HG02884 (cell line): ENCODE results near the gene TLR9.
"Not testable (repeated sequence)": the region's sequence is repeated elsewhere in the genome, so short reads cannot be mapped to it uniquely, and the experiment has no call there.

ENCODE experiments used
- ATAC-seq: cut with Tn5 transposase; IDR thresholded peaks from one replicate; pipeline ENCODE4 v1.9.1; 2021; ENCODE audit warnings: mild to moderate bottlenecking, moderate library complexity; ENCODE audit not compliant: unreplicated experiment

Gene TLR9

DNA sequence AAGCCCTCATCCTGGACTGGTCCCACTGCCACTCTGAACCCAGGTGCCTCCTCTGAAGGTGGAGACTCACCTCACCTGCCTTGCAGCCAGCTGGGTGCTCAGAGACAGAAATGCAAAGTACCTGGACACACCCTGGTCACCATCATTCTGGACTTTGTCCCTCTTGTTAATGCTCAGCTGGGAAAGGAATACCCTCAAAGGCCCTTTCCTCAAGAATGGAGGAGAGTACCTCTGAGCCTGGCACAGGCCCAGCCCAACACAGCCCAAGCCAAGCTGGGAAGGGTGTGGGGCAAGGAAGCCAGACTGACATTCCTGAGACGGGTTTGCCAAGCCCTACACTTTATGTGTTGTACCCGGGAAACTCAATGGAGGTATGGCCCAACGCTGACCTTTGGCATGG, 28.5 kb downstream of the TLR9 start:
- ATAC-seq: no peak

DNA sequence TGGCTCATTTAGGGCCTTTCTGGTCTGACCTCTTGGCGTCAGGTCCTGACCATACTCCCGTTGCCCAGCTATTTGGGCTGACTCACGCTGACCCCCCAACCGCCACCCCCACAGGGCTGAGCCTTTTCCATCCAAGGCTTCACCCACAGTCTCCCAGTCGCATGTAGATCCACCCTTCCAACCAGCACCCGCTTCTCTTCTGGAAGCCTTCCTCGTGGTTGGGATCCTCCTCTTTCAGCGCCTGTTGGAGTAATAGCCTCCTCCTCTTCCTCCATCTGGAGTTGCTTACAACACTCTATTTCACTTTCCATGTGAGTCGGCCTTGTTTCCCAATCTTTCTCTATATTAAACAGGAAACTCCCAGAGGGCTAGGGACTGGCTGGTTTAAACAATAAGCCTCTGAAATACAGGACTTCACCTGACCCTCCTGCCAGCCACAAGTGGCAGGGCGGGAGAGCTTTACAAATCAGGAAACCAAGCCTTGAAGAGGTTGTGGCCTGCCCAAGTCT, 29.6 kb downstream of the TLR9 start:
- no peak for ATAC-seq

DNA sequence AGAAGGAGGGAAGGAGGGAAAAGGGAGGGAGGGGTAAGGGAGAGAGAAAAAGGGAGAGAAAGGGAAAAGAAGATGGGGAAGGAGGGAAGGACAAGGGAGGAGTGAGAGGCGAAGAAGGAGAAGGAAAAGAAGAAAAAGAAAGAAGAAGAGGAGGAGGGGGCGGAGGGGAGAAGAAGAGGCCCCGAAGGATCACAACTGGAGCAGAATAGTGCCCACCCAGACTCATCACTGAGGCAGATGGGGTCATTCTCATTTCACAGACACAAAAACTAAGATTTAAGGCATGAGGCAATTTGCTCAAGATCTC, 30.2 kb downstream of the TLR9 start:
- ATAC-seq: no peak

DNA sequence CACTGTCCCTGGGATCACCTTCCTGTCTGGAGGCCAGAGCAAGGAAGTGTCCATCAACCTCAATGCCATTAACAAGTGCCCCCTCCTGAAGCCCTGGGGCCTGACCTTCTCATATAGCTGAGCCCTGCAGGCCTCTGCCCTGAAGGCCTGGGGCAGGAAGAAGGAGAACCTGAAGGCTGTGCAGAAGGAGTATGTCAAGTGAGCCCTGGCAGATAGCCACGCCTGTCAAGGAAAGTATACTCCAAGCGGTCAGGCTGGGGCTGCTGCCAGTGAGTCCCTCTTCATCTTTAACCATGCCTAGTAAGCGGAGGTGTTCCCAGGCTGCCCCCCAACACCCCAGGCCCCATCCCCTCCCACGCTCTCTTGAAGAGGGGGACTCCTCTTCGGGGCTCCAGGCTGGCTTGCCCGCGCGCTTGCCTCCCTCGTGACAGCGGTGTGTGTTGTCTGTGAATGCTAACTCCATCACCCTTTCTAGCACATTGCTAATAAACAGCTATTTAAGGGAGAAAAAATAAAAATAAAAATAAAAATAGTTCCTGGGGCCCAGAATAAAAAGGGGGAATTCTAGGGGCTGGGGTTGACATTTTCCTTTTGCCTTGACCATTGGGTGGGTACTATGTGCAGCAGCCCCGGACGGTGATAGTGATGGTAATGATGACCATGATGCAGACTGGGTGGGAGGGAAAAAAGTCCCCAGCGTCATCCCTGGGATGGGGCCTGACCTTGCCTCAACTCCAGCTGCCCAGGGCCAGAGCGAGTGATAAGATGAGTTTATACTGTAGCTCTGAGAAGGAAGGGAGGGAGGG, 30.8 kb downstream of the TLR9 start:
- no peak for ATAC-seq

DNA sequence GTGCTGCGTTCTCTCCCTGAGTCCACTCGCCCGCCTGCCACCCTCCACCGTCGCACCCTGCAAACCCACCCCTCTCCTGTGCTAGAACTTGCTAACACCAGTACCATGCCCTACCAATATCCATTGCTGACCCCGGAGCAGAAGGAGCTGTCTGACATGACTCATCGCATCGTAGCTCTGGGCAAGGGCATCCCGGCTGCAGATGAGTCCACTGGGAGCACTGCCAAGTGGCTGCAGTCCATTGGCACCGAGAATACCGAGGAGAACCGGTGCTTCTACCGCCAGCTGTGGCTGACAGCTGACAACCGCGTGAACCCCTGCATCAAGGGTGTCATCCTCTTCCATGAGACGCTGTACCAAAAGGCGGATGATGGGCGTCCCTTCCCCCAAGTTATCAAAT, 32.4 kb downstream of the TLR9 start:
- no peak for ATAC-seq

DNA sequence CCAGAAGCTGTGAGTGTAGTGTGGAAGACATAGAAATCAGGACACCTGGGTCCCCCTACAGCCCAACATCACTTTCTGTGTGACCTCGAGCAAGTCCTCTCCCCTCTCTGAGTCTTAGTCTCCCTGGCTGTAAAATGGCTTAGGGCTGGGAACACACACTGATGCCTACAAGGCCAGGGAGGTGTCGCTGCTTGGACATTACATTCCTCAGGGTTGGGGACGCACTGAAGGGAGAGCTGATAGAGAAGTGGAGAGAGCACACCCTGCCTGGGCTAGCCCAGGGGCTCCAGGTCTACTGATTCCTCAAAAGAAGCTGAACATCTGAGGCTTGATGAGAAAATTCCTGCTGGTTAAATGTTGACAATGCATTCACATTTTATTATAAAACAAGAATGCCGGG, 33.8 kb downstream of the TLR9 start:
- no peak for ATAC-seq

DNA sequence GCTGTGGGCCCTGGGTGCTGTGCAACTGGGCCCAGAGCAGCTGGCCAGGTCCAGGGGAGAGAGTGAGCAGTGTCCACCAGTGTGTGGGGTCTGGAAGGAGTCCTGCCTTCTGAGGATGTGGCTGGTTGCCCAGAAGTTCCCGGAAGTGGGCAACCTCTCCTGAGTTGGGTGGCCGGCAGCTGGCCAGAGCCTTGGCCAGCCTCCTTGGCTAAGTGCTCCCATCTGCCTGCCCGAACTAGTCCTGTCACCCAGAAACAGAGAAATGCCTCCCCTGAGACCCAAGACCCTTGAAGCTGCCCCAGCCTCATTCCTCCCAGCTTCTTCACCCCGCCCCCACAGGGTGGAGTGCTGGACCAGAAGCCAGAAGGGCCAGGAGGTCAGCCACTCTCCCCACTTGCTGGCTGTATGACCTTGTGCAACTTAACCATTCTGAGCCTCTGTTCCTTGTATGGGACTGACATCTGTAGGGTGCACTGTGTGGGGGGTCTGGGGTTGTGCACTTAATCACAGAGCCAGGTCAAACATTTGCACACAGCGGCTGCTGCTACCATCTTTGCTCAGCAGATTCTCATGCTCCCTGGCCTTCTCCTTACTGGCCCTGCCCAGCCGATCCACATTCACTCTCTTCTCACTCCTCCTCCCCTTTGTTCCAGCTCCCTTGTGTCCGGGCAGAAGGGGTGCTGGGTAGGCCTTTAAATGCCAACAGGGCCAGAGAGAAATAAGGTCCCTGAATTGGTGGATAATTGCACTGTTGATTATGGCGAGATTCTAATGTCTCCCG, 35.0 kb downstream of the TLR9 start:
- no peak for ATAC-seq

DNA sequence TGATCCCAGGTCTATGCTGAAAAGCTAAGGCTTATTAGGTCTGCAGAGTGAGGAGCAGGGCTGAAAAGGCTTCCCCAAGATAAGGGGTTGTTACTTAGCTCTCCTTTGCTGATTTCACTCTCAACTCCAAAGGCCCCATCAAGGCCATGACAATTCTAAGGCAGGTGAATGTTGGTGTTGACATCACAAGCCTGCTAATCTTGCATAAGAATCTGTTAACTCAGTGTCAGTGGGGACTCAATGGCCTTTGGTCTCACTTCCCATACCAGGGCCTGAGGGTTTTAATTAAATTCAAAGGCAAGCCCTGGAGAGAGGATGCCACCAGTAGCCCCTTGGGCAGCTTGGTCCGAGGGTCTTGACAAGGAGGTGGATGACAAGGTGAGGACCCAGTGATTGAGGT, 36.9 kb downstream of the TLR9 start:
- no peak for ATAC-seq

DNA sequence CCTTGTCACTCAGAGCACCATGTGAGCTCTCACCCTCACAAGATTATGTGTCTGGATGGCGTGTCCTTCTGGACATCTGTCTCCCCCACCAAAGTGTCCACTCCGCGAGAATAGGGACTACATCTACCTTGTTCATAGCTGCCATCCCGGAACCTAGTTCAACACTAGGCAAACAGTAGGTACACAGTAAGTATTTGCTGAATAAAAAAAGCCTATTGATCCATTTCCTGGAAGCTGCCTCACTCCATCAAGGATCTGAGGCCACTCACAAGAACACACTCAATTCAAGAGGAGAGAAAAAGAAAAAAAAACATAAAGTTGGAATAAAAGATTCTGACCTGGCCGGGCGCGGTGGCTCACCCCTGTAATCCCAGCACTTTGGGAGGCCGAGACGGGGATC, 38.7 kb downstream of the TLR9 start:
- no peak for ATAC-seq

DNA sequence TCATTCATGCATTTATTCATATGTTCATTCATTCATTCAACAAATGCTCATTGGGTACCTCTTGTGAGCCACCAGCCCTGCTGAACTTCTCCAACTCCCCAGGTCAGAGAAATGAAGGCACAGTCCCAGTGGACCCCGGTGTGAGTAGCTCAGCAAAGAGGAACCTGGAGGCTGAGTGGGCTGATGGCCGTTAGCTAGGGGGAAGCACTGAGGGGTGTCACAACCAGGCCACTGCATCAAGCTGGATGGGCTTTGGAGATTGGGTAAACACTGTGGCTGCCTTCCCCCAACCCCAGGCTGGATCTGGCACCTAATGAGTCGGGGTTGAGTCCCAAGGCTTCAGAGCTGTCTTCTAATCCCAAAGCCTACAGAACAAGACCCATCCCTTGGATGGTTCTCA, 39.6 kb downstream of the TLR9 start:
- no peak for ATAC-seq

DNA sequence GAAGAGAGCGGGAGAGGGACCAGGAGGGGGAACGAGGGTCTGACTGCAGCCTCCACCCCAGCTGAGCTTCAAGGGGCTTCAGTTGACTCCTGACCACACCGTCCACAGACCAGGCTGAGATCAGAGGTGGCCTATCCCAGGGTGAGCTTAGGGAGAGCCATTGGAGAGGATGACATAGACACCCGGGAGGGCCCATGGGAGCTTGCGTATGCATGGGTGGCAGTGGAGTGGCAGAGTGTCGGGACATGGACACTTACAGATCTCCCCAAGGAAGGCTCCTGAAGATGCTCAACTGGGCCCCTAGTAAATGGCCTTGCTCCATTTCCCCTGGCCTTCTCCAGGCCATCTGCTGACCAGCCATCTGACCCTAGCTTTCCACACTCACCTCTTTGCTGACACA, 40.1 kb downstream of the TLR9 start:
- no peak for ATAC-seq

DNA sequence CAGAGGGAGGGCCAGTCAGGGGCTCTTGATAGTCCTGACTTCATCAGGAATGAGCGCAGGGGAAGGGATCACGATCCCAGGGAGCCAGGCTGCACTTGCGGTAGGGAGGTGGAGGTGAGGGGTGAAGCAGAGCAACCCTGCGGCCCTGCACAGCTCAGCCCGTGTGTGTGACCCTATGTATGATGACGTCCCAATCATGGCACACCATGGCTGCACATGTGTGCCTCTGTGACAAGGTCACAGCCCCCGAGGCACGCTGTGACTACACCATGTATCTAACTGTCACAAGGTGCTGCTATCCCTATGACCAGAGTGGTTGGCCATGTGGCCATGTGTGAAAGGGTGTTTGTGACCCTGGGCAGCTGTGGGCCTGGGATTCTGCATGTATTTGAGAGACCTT, 40.8 kb downstream of the TLR9 start:
- no peak for ATAC-seq

DNA sequence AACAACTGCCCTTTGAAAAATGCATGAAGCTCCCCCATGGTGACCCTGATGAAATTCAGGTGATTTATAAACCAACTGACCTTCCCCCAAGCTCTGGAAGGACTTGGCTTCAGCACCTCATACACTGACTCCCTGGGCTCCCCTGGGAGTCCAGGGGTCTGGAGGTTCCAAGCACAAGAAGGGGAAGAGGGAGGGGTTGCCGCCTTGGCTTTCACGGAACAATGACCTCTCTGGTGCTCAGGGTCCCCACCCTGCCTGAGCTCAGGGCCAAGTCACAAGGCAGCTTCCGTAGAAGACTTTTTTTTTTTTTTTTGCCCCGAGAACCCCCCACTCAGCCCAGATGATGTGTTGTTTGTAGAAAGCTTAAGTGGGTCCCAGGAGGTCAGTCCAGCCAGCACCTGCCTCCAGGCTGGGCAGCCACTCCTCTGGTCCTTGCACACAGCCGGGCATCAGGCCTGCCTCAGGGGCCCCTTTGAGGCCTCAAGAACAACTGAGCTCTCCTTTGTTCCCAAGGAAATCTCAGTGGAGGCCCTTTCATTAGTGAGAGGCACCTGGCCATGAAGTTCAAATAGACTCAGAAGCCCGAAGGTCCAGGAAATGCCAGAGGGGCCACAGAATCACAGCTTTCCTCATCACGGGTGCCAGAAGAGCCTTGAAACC, 41.5 kb downstream of the TLR9 start:
- ATAC-seq: no peak

DNA sequence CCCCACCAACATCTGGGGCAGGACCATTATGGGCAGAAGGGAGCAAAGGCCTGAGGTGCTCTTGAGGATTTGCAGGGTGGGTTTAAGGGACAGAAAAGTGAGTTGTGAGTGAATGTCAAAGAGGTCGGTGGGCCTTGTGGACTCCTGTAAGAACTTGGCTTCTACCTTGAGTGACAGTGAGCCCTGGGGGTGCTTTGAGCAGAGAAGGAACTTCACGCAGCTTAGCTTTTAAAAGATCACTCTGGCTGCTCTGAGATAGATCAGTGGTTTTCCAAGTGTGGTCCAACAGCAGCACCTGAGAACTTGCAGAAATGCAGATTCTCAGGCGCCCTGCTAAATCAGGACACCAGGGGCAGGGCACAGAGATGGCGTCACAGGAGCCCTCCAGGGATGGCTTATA, 42.8 kb downstream of the TLR9 start:
- ATAC-seq: no peak

DNA sequence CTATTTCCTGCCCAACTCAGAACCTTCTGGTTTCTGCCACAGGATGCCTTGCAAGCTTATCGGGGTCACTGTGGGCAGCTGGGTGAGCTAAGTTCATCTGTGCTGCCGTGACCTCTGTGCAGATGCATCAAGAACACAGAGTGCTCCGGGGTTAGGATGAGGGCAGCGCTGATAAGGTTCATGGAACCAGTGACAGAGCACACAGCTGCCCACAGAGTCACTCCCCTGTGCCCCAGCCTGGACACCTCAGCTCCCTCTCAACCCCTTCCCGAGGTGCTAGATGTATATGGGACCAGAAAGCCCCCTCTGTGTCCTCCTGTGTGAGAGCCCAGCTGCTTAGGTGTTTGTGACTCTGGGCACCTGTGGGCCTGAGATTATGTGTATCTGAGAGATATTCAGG, 43.2 kb downstream of the TLR9 start:
- no peak for ATAC-seq

DNA sequence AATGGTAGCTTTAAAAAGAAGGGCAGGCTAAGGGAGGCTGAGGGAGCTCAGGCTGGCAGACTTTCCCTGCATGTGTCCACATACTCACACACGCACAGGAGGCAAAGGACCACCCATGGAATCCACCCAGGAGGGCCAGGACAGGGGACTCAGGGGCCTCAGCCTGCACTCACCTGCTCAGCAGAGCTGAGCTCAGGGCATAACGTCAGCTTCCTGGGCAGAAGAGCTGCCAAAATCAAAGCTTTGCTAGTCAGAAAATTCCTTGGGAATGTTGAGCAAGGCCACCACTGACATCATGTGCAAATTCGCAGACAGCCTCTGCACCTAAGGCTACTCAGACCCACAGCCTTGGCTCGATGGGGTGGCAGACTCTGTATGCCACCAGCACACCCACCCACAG, 43.9 kb downstream of the TLR9 start:
- ATAC-seq: no peak

DNA sequence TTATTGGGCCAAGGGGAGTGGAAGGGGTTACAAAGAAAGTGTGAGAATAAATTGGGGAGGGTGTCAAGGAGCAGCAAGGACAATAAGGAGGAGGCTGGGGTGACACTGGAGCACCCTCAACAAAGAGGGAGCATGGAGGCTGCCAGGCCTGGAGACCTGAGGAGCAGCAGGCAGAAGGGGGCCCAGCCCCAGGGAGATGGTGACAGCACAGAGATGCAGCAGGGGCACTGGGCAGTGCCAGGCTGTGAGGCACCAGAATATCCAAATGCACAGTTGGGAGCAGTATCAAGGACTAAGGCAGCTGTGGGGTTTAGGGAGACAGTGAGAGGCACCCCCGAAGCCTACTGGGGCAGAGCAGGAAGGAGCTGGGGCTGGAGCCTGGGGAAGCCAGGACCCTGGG, 46.9 kb downstream of the TLR9 start:
- no peak for ATAC-seq

DNA sequence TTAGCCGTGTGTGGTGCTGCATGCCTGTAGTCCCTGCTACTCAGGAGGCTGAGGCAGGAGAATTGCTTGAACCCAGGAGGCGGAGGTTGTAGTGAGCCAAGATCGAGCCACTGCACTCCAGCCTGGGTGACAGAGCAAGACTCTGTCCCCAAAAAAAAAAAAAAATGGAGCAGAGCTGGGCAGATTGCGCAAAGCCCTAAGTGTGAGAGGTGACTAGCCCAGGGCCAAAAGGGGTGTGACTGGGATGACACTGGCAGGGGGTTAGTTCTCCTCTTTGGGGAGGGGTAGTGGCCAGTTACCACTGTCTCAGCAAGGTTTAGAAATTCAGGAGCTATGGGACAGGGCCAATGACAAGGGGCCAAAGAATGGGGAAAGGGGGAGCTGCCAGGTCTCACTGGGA, 47.3 kb downstream of the TLR9 start:
- ATAC-seq: not testable (repeated sequence)

DNA sequence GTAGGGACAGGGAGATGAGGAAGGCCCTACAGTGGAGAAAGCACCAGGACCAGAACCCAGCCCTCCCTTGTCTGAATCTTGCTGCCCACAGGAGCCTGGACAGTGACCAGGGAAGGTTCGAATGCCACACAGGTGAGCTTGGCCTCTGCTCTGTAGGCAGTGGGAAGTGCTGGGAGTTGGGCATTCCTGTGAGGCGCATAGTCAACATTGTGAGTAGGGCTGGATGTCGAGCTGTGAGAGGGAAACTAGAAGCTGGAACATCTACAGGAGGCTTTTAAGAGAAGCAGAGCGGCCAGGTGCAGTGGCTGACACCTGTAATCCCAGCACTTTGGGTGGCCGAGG, 47.8 kb downstream of the TLR9 start:
- no peak for ATAC-seq

DNA sequence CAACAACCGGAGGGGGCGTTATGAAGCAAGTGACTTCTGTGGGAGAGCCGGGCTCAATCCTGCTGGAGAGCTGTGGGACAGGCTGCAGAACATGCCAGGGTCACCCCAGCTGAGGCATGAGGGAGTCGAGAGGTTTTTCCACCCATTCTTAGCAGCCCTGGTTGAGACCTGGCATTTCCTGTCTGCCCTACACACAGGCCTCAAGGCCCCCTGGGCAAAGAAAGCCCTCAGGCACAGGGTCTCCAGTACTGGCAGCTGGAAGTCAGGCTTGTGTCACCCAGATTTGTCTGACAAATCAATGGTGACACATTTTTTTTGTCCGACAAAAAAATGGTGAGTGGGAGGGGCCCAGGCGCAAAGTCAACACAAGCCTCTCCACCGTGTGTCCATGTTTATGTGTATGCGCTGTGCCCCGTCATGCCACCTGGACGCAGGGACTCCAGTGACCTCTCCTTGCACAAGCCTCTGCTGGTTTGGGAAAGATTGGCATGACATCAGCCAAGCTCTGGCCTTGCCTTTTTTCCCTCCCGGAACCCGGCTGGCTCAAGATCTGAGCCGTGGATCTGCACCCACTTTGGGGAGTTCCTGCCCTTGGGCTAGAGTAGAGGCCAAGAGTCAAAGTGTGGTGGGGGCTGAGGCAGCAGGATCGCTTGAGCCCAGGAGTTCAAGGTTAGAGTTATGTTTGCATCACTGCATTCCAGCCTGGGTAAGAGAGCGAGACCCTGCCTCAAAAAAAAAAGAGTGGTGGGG, 48.3 kb downstream of the TLR9 start:
- ATAC-seq: no peak

DNA sequence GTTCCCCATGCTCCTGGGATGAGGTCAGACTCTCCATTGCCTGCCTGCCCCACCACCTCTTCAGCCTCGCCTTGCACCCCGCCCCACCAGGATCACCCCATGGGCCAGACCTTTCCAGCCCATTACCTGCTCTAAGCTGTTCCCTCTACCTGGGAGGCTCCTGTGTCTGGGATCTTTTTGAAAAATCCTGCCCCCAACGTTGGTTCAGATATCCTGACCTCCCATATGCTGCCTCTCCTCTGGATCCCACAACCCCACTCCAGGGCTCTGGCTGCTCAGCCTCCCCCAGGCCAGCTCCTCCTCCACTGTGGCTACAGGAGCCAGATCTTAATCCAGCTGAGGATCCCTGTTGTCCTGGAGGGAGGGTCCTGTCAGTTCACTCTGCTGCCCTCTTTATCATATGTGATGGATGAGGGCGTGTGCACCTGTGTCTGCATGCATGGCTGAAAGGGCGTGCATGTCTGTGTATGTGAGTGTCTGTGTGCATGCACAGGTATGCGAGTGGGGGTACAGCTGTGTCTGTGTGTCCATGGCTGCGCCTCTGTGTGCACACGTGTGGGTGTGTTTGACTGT, 49.2 kb downstream of the TLR9 start:
- ATAC-seq: no peak
